ENCODE data around the gene ZBTB7C.

The ZBTB7C gene

GRCh38 chr18:48137374-48138081 lies 271.7 kb downstream of the ZBTB7C start:
- WGBS = 34% methylated on average over 9 of the region's 10 CpGs
- Histone ChIP-seq H3K36me3 (ENCODE audit: insufficient read depth, low read length) (no peaks in the 10 kb centered on the region), H3K4me3 (ENCODE audit: low read length) (peak overlapping the region; percentile 59), H3K9me3 (ENCODE audit: insufficient read depth, low read depth, low read length) (no peaks in the 10 kb centered on the region), H3K27ac (ENCODE audit: low read depth, low read length) (no peak overlapping the region), H3K9ac (ENCODE audit: low read depth, low read length) (no peak overlapping the region), H3K27me3 (ENCODE audit: insufficient read depth, low read length) (peaks cover 64% of the 10 kb centered on the region), H3K4me1 (ENCODE audit: insufficient read depth, low read length) (peaks cover 22% of the 10 kb centered on the region)

GRCh38 chr18:48136827-48137373 lies 272.3 kb downstream of the ZBTB7C start:
- under 1% methylated on average over 51 of the region's 51 CpGs for WGBS
- Histone ChIP-seq H3K27ac (ENCODE audit: low read depth, low read length) (no peak overlapping the region), H3K4me1 (ENCODE audit: insufficient read depth, low read length) (peaks cover 22% of the 10 kb centered on the region), H3K9ac (ENCODE audit: low read depth, low read length) (no peak overlapping the region; the same call in 1 of the 2 replicates), H3K9me3 (ENCODE audit: insufficient read depth, low read depth, low read length) (no peaks in the 10 kb centered on the region), H3K27me3 (ENCODE audit: insufficient read depth, low read length) (peaks cover 64% of the 10 kb centered on the region), H3K4me3 (ENCODE audit: low read length) (peak overlapping the region; percentile 59), H3K36me3 (ENCODE audit: insufficient read depth, low read length) (no peaks in the 10 kb centered on the region)

GRCh38 chr18:48136051-48136826 lies 272.9 kb downstream of the ZBTB7C start:
- no peak overlapping the region; the same call in 1 of the 2 replicates for H3K9ac ChIP-seq (ENCODE audit: low read depth, low read length)
- peaks cover 64% of the 10 kb centered on the region for H3K27me3 ChIP-seq (ENCODE audit: insufficient read depth, low read length)
- peak overlapping the region; percentile 59 for H3K4me3 ChIP-seq (ENCODE audit: low read length)
- no peaks in the 10 kb centered on the region for H3K36me3 ChIP-seq (ENCODE audit: insufficient read depth, low read length)
- 1% methylated on average over 65 of the region's 65 CpGs for WGBS
- no peaks in the 10 kb centered on the region for H3K9me3 ChIP-seq (ENCODE audit: insufficient read depth, low read depth, low read length)
- H3K4me1 ChIP-seq (ENCODE audit: insufficient read depth, low read length) = peaks cover 18% of the 10 kb centered on the region
- no peak overlapping the region for H3K27ac ChIP-seq (ENCODE audit: low read depth, low read length)

GRCh38 chr18:48135436-48135966 lies 273.7 kb downstream of the ZBTB7C start:
- Histone ChIP-seq H3K4me1 (ENCODE audit: insufficient read depth, low read length) (peaks cover 16% of the 10 kb centered on the region), H3K9ac (ENCODE audit: low read depth, low read length) (no peak overlapping the region), H3K27ac (ENCODE audit: low read depth, low read length) (no peak overlapping the region)

GRCh38 chr18:48134609-48135008 lies 274.6 kb downstream of the ZBTB7C start:
- Histone ChIP-seq H3K9ac (ENCODE audit: low read depth, low read length) (no peak overlapping the region), H3K27me3 (ENCODE audit: insufficient read depth, low read length) (peaks cover 62% of the 10 kb centered on the region), H3K4me1 (ENCODE audit: insufficient read depth, low read length) (peaks cover 16% of the 10 kb centered on the region), H3K27ac (ENCODE audit: low read depth, low read length) (no peak overlapping the region), H3K4me3 (ENCODE audit: low read length) (no peak overlapping the region), H3K9me3 (ENCODE audit: insufficient read depth, low read depth, low read length) (no peaks in the 10 kb centered on the region), H3K36me3 (ENCODE audit: insufficient read depth, low read length) (no peaks in the 10 kb centered on the region)
- WGBS = 88% methylated on average over 5 of the region's 5 CpGs

More at GRCh38 chr18:48135436-48135966, 273.7 kb downstream of the ZBTB7C start:
- peak overlapping the region; percentile 59 for H3K4me3 ChIP-seq (ENCODE audit: low read length)
- 13% methylated on average over 14 of the region's 14 CpGs for WGBS
- no peaks in the 10 kb centered on the region for H3K36me3 ChIP-seq (ENCODE audit: insufficient read depth, low read length)
- H3K9me3 ChIP-seq (ENCODE audit: insufficient read depth, low read depth, low read length) = no peaks in the 10 kb centered on the region
- peaks cover 64% of the 10 kb centered on the region for H3K27me3 ChIP-seq (ENCODE audit: insufficient read depth, low read length)

- Histone ChIP-seq H3K36me3 (ENCODE audit: insufficient read depth, low read length) (no peaks in the 10 kb centered on the region), H3K9me3 (ENCODE audit: insufficient read depth, low read depth, low read length) (no peaks in the 10 kb centered on the region), H3K9ac (ENCODE audit: low read depth, low read length) (no peak overlapping the region), H3K27me3 (ENCODE audit: insufficient read depth, low read length) (peaks cover 54% of the 10 kb centered on the region), H3K4me1 (ENCODE audit: insufficient read depth, low read length) (peaks cover 17% of the 10 kb centered on the region), H3K27ac (ENCODE audit: low read depth, low read length) (no peak overlapping the region), H3K4me3 (ENCODE audit: low read length) (no peak overlapping the region)
- WGBS = 67% methylated on average over 4 of the region's 5 CpGs
These were observed 275.4 kb downstream of the ZBTB7C start for GRCh38 chr18:48133671-48134251.

GRCh38 chr18:48132797-48133655 lies 276.2 kb downstream of the ZBTB7C start:
- WGBS = 93% methylated on average over 5 of the region's 6 CpGs
- H3K27me3 ChIP-seq (ENCODE audit: insufficient read depth, low read length) = peaks cover 47% of the 10 kb centered on the region
- no peaks in the 10 kb centered on the region for H3K36me3 ChIP-seq (ENCODE audit: insufficient read depth, low read length)
- H3K27ac ChIP-seq (ENCODE audit: low read depth, low read length) = no peak overlapping the region
- no peaks in the 10 kb centered on the region for H3K9me3 ChIP-seq (ENCODE audit: insufficient read depth, low read depth, low read length)
- H3K9ac ChIP-seq (ENCODE audit: low read depth, low read length) = no peak overlapping the region
- peaks cover 12% of the 10 kb centered on the region for H3K4me1 ChIP-seq (ENCODE audit: insufficient read depth, low read length)
- H3K4me3 ChIP-seq (ENCODE audit: low read length) = no peak overlapping the region

- H3K27ac ChIP-seq (ENCODE audit: low read depth, low read length) = no peak overlapping the region
- H3K9ac ChIP-seq (ENCODE audit: low read depth, low read length) = no peak overlapping the region
- H3K27me3 ChIP-seq (ENCODE audit: insufficient read depth, low read length) = peaks cover 27% of the 10 kb centered on the region
- peaks cover 2% of the 10 kb centered on the region for H3K4me1 ChIP-seq (ENCODE audit: insufficient read depth, low read length)
- no peak overlapping the region for H3K4me3 ChIP-seq (ENCODE audit: low read length)
- 97% methylated on average over 9 of the region's 9 CpGs for WGBS
- H3K9me3 ChIP-seq (ENCODE audit: insufficient read depth, low read depth, low read length) = no peaks in the 10 kb centered on the region
- no peaks in the 10 kb centered on the region for H3K36me3 ChIP-seq (ENCODE audit: insufficient read depth, low read length)
These were observed 278.1 kb downstream of the ZBTB7C start for GRCh38 chr18:48131042-48131441.

GRCh38 chr18:48129621-48130082 lies 279.5 kb downstream of the ZBTB7C start:
- Histone ChIP-seq H3K4me1 (ENCODE audit: insufficient read depth, low read length) (peaks cover 3% of the 10 kb centered on the region), H3K27ac (ENCODE audit: low read depth, low read length) (no peak overlapping the region), H3K27me3 (ENCODE audit: insufficient read depth, low read length) (peaks cover 13% of the 10 kb centered on the region), H3K4me3 (ENCODE audit: low read length) (no peak overlapping the region), H3K9ac (ENCODE audit: low read depth, low read length) (no peak overlapping the region), H3K36me3 (ENCODE audit: insufficient read depth, low read length) (no peaks in the 10 kb centered on the region), H3K9me3 (ENCODE audit: insufficient read depth, low read depth, low read length) (no peaks in the 10 kb centered on the region)
- WGBS = 52% methylated on average over 6 of the region's 7 CpGs

- Histone ChIP-seq H3K27ac (ENCODE audit: low read depth, low read length) (no peak overlapping the region), H3K4me3 (ENCODE audit: low read length) (no peak overlapping the region), H3K9ac (ENCODE audit: low read depth, low read length) (no peak overlapping the region), H3K9me3 (ENCODE audit: insufficient read depth, low read depth, low read length) (no peaks in the 10 kb centered on the region), H3K36me3 (ENCODE audit: insufficient read depth, low read length) (no peaks in the 10 kb centered on the region), H3K4me1 (ENCODE audit: insufficient read depth, low read length) (peaks cover 4% of the 10 kb centered on the region), H3K27me3 (ENCODE audit: insufficient read depth, low read length) (0 out of 2 replicates have a peak, but pooled peaks cover under 1% of the 10 kb centered on the region)
- WGBS = 94% methylated on average over 12 of the region's 12 CpGs
These were observed 281.6 kb downstream of the ZBTB7C start for GRCh38 chr18:48127606-48128005.

Data from HUES64 (cell line).